Measurements from ENCODE around the gene C12orf42.

GRCh38 chr12:103444983-103445382, 50.8 kb downstream of the C12orf42 start:
- TF ChIP-seq CTCF (IDR thresholded peaks at IDR 0.05; ENCODE audit: borderline replicate concordance, extremely low read depth, low read length, poor library complexity, severe bottlenecking) = no peak
- TF ChIP-seq EZH2 (IDR thresholded peaks at IDR 0.05; ENCODE audit: borderline replicate concordance, low read depth, low read length, severe bottlenecking) = no peak
